NCI-H1436 (cell line): ENCODE data around the gene CXorf66.
"Not testable (repeated sequence)": the region's sequence is repeated elsewhere in the genome, so short reads cannot be mapped to it uniquely, and the experiment has no call there.

Experiments
- DNase-seq: peaks from one replicate; lab custom pipeline; 2025; lab: John Stamatoyannopoulos, UW

Gene CXorf66

GRCh38 chrX:139929876-139930275, 35.4 kb downstream of the CXorf66 start:
- DNase-seq = no peak

GRCh38 chrX:139924696-139925095, 40.6 kb downstream of the CXorf66 start:
- no peak for DNase-seq

GRCh38 chrX:139924069-139924695, 41.1 kb downstream of the CXorf66 start:
- DNase-seq = no peak

GRCh38 chrX:139921142-139921541, 44.2 kb downstream of the CXorf66 start:
- not testable (repeated sequence) for DNase-seq

- no peak for DNase-seq
These were observed 45.0 kb downstream of the CXorf66 start for GRCh38 chrX:139920316-139920715.

- DNase-seq = no peak
These were observed 50.9 kb downstream of the CXorf66 start for GRCh38 chrX:139914421-139914820.

- DNase-seq = no peak
These were observed 55.6 kb downstream of the CXorf66 start for GRCh38 chrX:139909712-139910111.

- no peak for DNase-seq
These were observed 58.2 kb downstream of the CXorf66 start for GRCh38 chrX:139907078-139907477.

GRCh38 chrX:139905743-139906142, 59.6 kb downstream of the CXorf66 start:
- DNase-seq = no peak
